K562 (cell line): ENCODE results near the gene SMCP. TPM values are rescaled to one million over a fixed set of nuclear protein-coding genes. Genes with fewer than 3 reads are reported as not detected.

ENCODE experiments used
- ATAC-seq: fragments of 200-7000 bp; cut with Tn5 transposase; 3 replicates; pipeline ENCODE4 v1.9.1; 2020; ENCODE audit warnings: moderate library complexity
- BruUV-seq: library from RNA; stranded (reverse); fragments of 400-500 nt; replicated peaks from 2 replicates; lab custom pipeline; 2021; lab: Mats Ljungman, UMichigan
- CTCF ChIA-PET: fragments of 300-600 bp; formaldehyde crosslinking; extraction: SDS; loops from one replicate; lab custom pipeline; 2021; ENCODE audit warnings: low intra/inter-chr PET ratio; lab: Yijun Ruan, JAX
- POLR2A ChIA-PET: fragments of 300-600, 350-650 bp; sonication (Branson Sonifier 250); formaldehyde crosslinking; extraction: SDS; loops from one replicate; lab custom pipeline; 2021; ENCODE audit warnings: antibody characterized with exemption, inconsistent platforms; lab: Yijun Ruan, JAX
- DNase-seq, 4 experiments: peaks; one replicate each; pipeline versions ENCODE4 v3.0.0 to v3.0.0-alpha.2; 2011 to 2018; ENCODE audit warnings: low spot score in 3 of 4, mixed read lengths in 3 of 4; ENCODE audit errors: extremely low read depth in 1 of 4
- FAIRE-seq: peaks from 2 replicates; lab custom pipeline; 2011; peaks lifted over from hg19 to GRCh38; lab: Jason Lieb, UNC
- H2AFZ ChIP-seq: 2 replicates; pipeline ENCODE4 v1.6.0; 2011; ENCODE audit warnings: low read depth, low read length, control low read depth, inconsistent platforms
- H3K27ac ChIP-seq: fragments of 200-600 bp; 3 replicates; pipeline ENCODE4 v1.8.0; 2011; ENCODE audit warnings: low read depth, mild to moderate bottlenecking, control low read depth, inconsistent platforms, low read length, moderate library complexity, mixed read lengths; ENCODE audit errors: extremely low read depth
- H3K27me3 ChIP-seq, 2 experiments: fragments of 300-600 bp in 1 of 2; 2 replicates in 1 of 2; 3 replicates in 1 of 2; pipeline versions ENCODE4 v1.6.0 to v1.8.0; 2011; ENCODE audit warnings: inconsistent platforms in 2 of 2, low read length in 2 of 2, mild to moderate bottlenecking in 1 of 2, mixed read lengths in 1 of 2, moderate library complexity in 1 of 2; ENCODE audit not compliant: control insufficient read depth in 2 of 2, insufficient read depth in 2 of 2
- H3K36me3 ChIP-seq: fragments of 300-600 bp; 3 replicates; pipeline ENCODE4 v1.8.0; 2011; ENCODE audit warnings: mild to moderate bottlenecking, low read length, inconsistent platforms; ENCODE audit not compliant: control insufficient read depth, insufficient read depth
- H3K4me1 ChIP-seq, 2 experiments: fragments of 200-600 bp in 1 of 2; replicated peaks in 1 of 2; 2 replicates in 1 of 2; 3 replicates in 1 of 2; pipeline versions ENCODE4 v1.5.1 to v1.8.0; 2011; ENCODE audit warnings: inconsistent platforms in 2 of 2, low read length in 2 of 2, mild to moderate bottlenecking in 1 of 2, mixed read lengths in 1 of 2, moderate library complexity in 1 of 2; ENCODE audit not compliant: control insufficient read depth in 2 of 2, insufficient read depth in 2 of 2
- H3K4me2 ChIP-seq: 2 replicates; pipeline ENCODE4 v1.6.1; 2011; ENCODE audit warnings: low read length, control low read depth, inconsistent platforms, mixed read lengths; ENCODE audit not compliant: insufficient read depth
- H3K4me3 ChIP-seq: fragments of 200-600 bp; sonication (generic), shearing (Covaris generic); 2 replicates; pipeline ENCODE4 v1.5.1; 2016; ENCODE audit warnings: control low read depth, inconsistent platforms
- H3K79me2 ChIP-seq: fragments of 200-600 bp; 3 replicates; pipeline ENCODE4 v1.8.0; 2011; ENCODE audit warnings: low read length, inconsistent platforms; ENCODE audit not compliant: control insufficient read depth, insufficient read depth
- H3K9ac ChIP-seq, 2 experiments: 2 replicates each; pipeline versions ENCODE4 v1.6.0 to v1.6.1; 2011; ENCODE audit warnings: low read depth in 2 of 2, low read length in 2 of 2, control low read depth in 1 of 2, inconsistent platforms in 1 of 2, mild to moderate bottlenecking in 1 of 2, mixed read lengths in 1 of 2; ENCODE audit not compliant: insufficient read depth in 1 of 2
- H3K9me1 ChIP-seq: one replicate; pipeline ENCODE4 v1.6.0; 2011; ENCODE audit warnings: inconsistent platforms, mild to moderate bottlenecking, low read length, moderate library complexity; ENCODE audit not compliant: control insufficient read depth, insufficient read depth
- H3K9me3 ChIP-seq: replicated peaks from 2 replicates; pipeline ENCODE4 v1.5.1; 2011; ENCODE audit warnings: low read depth, low read length, inconsistent platforms; ENCODE audit not compliant: control insufficient read depth, insufficient read depth
- H4K20me1 ChIP-seq: replicated peaks from 2 replicates; pipeline ENCODE4 v1.6.1; 2011; ENCODE audit warnings: low read length, inconsistent platforms, mixed read lengths; ENCODE audit not compliant: control insufficient read depth, insufficient read depth
- EWSR1 ChIP-seq: fragments of 450-650 bp; IDR thresholded peaks from 2 replicates; pipeline ENCODE4 v1.6.1; 2018; ENCODE audit warnings: borderline replicate concordance, mild to moderate bottlenecking, low read depth, moderate library complexity; ENCODE audit not compliant: partially characterized antibody
- MIER1 ChIP-seq: fragments of 450-650 bp; IDR thresholded peaks from 2 replicates; pipeline ENCODE4 v1.6.1; 2016; ENCODE audit warnings: antibody characterized with exemption, mild to moderate bottlenecking, low read depth
- MYBL2 ChIP-seq, 2 experiments: fragments of 450-650 bp in 1 of 2; sonication (generic) in 1 of 2; formaldehyde crosslinking in 1 of 2; IDR thresholded peaks; 2 replicates each; pipeline versions ENCODE4 v1.6.1 to v1.8.1; 2017 to 2022; ENCODE audit warnings: borderline replicate concordance in 1 of 2, inconsistent platforms in 1 of 2, low read depth in 1 of 2, mild to moderate bottlenecking in 1 of 2, missing genetic modification reagents in 1 of 2, moderate library complexity in 1 of 2
- NFIC ChIP-seq: fragments of 450-650 bp; IDR thresholded peaks from 2 replicates; pipeline ENCODE4 v1.6.1; 2017; ENCODE audit warnings: mild to moderate bottlenecking, inconsistent platforms
- NFXL1 ChIP-seq: fragments of 450-650 bp; formaldehyde crosslinking; IDR thresholded peaks from 2 replicates; pipeline ENCODE4 v1.4.0; 2021; ENCODE audit warnings: mild to moderate bottlenecking
- POU5F1 ChIP-seq: fragments of 150-350 bp; IDR thresholded peaks from 2 replicates; pipeline ENCODE4 v1.6.1; 2014; ENCODE audit warnings: borderline replicate concordance, low read length, low read depth, mild to moderate bottlenecking; ENCODE audit not compliant: partially characterized antibody
- RBBP5 ChIP-seq: fragments of 200-600 bp; sonication (generic); IDR thresholded peaks from 2 replicates; pipeline ENCODE4 v1.6.1; 2012; ENCODE audit warnings: borderline replicate concordance, mild to moderate bottlenecking, low read length, control low read depth, inconsistent platforms; ENCODE audit not compliant: insufficient read depth, poor library complexity, severe bottlenecking
- RBM25 ChIP-seq: fragments of 200-400 bp; formaldehyde crosslinking; IDR thresholded peaks from 2 replicates; pipeline ENCODE4 v1.6.1; 2018; ENCODE audit warnings: low read length, low read depth, moderate library complexity; ENCODE audit not compliant: severe bottlenecking
- SETDB1 ChIP-seq: IDR thresholded peaks from one replicate; pipeline ENCODE4 v1.6.1; 2012; ENCODE audit warnings: low read length, control low read depth, inconsistent platforms
- STAG1 ChIP-seq: sonication (generic); formaldehyde crosslinking; IDR thresholded peaks from 2 replicates; pipeline ENCODE4 v1.5.0; 2020; ENCODE audit warnings: missing genetic modification reagents, borderline replicate concordance
- SUPT5H ChIP-seq: fragments of 450-650 bp; IDR thresholded peaks from 2 replicates; pipeline ENCODE4 v1.6.1; 2016
- ZKSCAN3 ChIP-seq: fragments of 250-450 bp; sonication (Bioruptor Pico); IDR thresholded peaks from 2 replicates; pipeline ENCODE4 v1.4.0; 2020
- ZNF121 ChIP-seq: sonication (generic); formaldehyde crosslinking; conservative IDR thresholded peaks from 2 replicates; pipeline ENCODE4 v1.8.0; 2022; ENCODE audit warnings: missing genetic modification reagents
- ZNF165 ChIP-seq: fragments of 250-450 bp; sonication (Bioruptor Pico); IDR thresholded peaks from 2 replicates; pipeline ENCODE4 v1.4.0; 2020; ENCODE audit warnings: borderline replicate concordance
- ZNF347 ChIP-seq: fragments of 450-650 bp; formaldehyde crosslinking; IDR thresholded peaks from 2 replicates; pipeline ENCODE4 v1.4.0; 2020; ENCODE audit warnings: low read depth, mild to moderate bottlenecking, moderate library complexity
- ZNF507 ChIP-seq: conservative IDR thresholded peaks from 2 replicates; pipeline ENCODE4 v1.6.1; 2017; ENCODE audit warnings: missing genetic modification characterization, missing compliant biosample characterization
- ZNF551 ChIP-seq: fragments of 250-450 bp; sonication (Bioruptor Pico); IDR thresholded peaks from 2 replicates; pipeline ENCODE4 v1.5.0; 2021; ENCODE audit warnings: mild to moderate bottlenecking, moderate library complexity
- ZNF583 ChIP-seq: fragments of 250-450 bp; sonication (Bioruptor Pico); IDR thresholded peaks from 2 replicates; pipeline ENCODE4 v1.4.0; 2020
- WGBS: fragments of 100-300 bp; shearing (Covaris generic); methylation state at CpG from one replicate; pipeline ENCODE4 v1.1.6; 2016; ENCODE audit warnings: low coverage, mixed read lengths; ENCODE audit not compliant: insufficient coverage; ENCODE audit errors: missing lambda C conversion rate; 5-methylcytosine and 5-hydroxymethylcytosine counted together
- in situ Hi-C: fragments of 300-500 bp; cut with MboI; formaldehyde crosslinking; loops from 4 replicates; pipeline ENCODE4 v1.15.0; 2018; ENCODE audit warnings: inconsistent platforms, mixed read lengths
- intact Hi-C: fragments of 100-400 bp; cut with micrococcal nuclease; formaldehyde crosslinking; loops from 2 replicates; pipeline ENCODE4 v1.14.2; 2022
- polyA plus RNA-seq, 8 experiments: library from polyadenylated mRNA; depleted of rRNA in 4 of 8; stranded (reverse) in 5 of 8; unstranded in 3 of 8; fragments of >200 nt; fragmentation: Nextera tagmentation in 2 of 8; fragmentation: Illumina TruSeq in 1 of 8; extraction: Ambion mirVana in 2 of 8; extraction: Trizol in 1 of 8; gene quantifications; 2 replicates each; pipeline versions ENCODE4 v1.2.1 to v1.2.3, GENCODE V29; 2011 to 2014; ENCODE audit warnings: inconsistent platforms in 1 of 8, missing spikeins in 1 of 8
- total RNA-seq, 7 experiments: library from RNA; depleted of rRNA in 6 of 7; stranded (reverse); fragments of >200 nt in 6 of 7; fragmentation: Illumina TruSeq in 2 of 7; extraction: Trizol in 2 of 7; gene quantifications; 2 replicates each; pipeline versions ENCODE4 v1.2.1 to v1.2.3, GENCODE V29; 2011 to 2021; ENCODE audit warnings: low replicate concordance in 1 of 7
- TF ChIP-seq, protein P1 (sequence below): fragments of 250-450 bp; sonication (Bioruptor Pico); IDR thresholded peaks from 2 replicates; pipeline ENCODE4 v1.5.0; 2020; ENCODE audit warnings: mild to moderate bottlenecking

The SMCP gene
- total and polyA plus RNA-seq, 9 of the 15 experiments (the other 6 are each of a cell fraction or from before 2014, with no cell fraction given), result not detected

DNA sequence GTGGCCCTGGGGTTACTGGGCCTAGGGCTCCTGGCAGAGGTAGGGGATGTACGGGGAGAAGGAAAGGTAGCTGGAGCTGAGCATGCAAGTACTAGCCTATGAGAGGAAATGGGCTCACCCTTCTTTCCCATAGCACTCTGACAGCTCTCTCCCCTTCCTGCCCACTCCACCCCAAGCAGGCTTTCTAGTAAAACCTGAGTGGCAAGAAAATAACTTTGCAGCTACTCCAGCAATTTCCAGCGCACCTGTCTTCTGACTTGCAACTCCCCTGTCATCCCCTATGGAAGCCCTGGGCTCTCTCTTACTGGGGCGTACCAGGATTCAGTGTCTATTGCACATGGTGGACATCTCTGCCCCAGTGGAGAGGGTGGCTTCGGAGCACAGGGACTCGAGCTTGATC lies 23.5 kb downstream of the SMCP start (continued):
- no peak for TF ChIP-seq ZNF347 (CRISPR knock-in tag)
- TF ChIP-seq, all 486 proteins: peak for 0

GRCh38 chr1:152902636-152903035 lies 24.5 kb downstream of the SMCP start:
- Histone ChIP-seq H3K4me2 (no peak overlapping the region), H3K9ac (no peak overlapping the region), H3K4me1 (no peaks in the 10 kb centered on the region), H2AFZ (no peak overlapping the region), H3K36me3 (no peaks in the 10 kb centered on the region), H3K79me2 (no peaks in the 10 kb centered on the region), H3K9me1 (no peaks in the 10 kb centered on the region), H3K27me3 (0 out of 5 replicates have a peak, but pooled peaks cover 0 to 4% of the 10 kb centered on the region in 2 experiments), H3K4me3 (no peak overlapping the region), H3K9me3 (no peaks in the 10 kb centered on the region), H4K20me1 (no peaks in the 10 kb centered on the region), H3K27ac (no peak overlapping the region)
- FAIRE-seq, result no peak
- TF ChIP-seq SUPT5H (no peak), STAG1 (CRISPR knock-in tag) (no peak), ZNF121 (CRISPR knock-in tag) (no peak), POU5F1 (no peak), RBBP5 (no peak), ZNF551 (no peak), EWSR1 (no peak), NFIC (no peak), ZNF583 (CRISPR knock-in tag) (no peak), RBM25 (no peak), MYBL2 (IDR thresholded peaks at IDR 0.05; ENCODE audit: low read depth) (no peak), MYBL2 (CRISPR knock-in tag; IDR thresholded peaks at IDR 0.05; ENCODE audit: borderline replicate concordance) (no peak), NFXL1 (no peak), MIER1 (no peak), ZKSCAN3 (CRISPR knock-in tag) (no peak), SETDB1 (no peak), ZNF165 (no peak), ZNF507 (tag) (no peak)
- TF ChIP-seq, protein P1, sequence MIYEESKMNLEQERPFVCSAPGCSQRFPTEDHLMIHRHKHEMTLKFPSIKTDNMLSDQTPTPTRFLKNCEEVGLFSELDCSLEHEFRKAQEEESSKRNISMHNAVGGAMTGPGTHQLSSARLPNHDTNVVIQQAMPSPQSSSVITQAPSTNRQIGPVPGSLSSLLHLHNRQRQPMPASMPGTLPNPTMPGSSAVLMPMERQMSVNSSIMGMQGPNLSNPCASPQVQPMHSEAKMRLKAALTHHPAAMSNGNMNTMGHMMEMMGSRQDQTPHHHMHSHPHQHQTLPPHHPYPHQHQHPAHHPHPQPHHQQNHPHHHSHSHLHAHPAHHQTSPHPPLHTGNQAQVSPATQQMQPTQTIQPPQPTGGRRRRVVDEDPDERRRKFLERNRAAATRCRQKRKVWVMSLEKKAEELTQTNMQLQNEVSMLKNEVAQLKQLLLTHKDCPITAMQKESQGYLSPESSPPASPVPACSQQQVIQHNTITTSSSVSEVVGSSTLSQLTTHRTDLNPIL (CRISPR knock-in tag), result no peak
- in situ Hi-C loops, result no loop called here
- ATAC-seq, result no peak
- BruUV-seq, result no TSS peak
- 2% methylated on average over 4 of the region's 4 CpGs for WGBS
- intact Hi-C loops, result no loop called here
- DNase-seq, result no peak
- ChIA-PET POLR2A (no interaction called here), CTCF (no interaction called here)
